Epithelial cell of esophagus (primary cell): ENCODE results near the gene FXN.
"Not testable (repeated sequence)": the region's sequence is repeated elsewhere in the genome, so short reads cannot be mapped to it uniquely, and the experiment has no call there.

Experiments
- DNase-seq: peaks from one replicate; pipeline ENCODE4 v3.0.0; 2010; ENCODE audit warnings: low read depth
- H3K4me3 ChIP-seq: 2 replicates; pipeline ENCODE4 v1.5.1; 2011; ENCODE audit warnings: mild to moderate bottlenecking, low read length, control low read depth
- CTCF ChIP-seq: IDR thresholded peaks from 2 replicates; pipeline ENCODE4 v1.5.1; 2011; ENCODE audit warnings: low read depth, mild to moderate bottlenecking, low read length, control low read depth, inconsistent platforms; ENCODE audit not compliant: insufficient read depth; ENCODE audit errors: missing control alignments

Gene FXN

GRCh38 chr9:69109152-69109551, 73.6 kb downstream of the FXN start:
- no peak overlapping the region for H3K4me3 ChIP-seq
- DNase-seq = no peak
- TF ChIP-seq CTCF = no peak

DNA sequence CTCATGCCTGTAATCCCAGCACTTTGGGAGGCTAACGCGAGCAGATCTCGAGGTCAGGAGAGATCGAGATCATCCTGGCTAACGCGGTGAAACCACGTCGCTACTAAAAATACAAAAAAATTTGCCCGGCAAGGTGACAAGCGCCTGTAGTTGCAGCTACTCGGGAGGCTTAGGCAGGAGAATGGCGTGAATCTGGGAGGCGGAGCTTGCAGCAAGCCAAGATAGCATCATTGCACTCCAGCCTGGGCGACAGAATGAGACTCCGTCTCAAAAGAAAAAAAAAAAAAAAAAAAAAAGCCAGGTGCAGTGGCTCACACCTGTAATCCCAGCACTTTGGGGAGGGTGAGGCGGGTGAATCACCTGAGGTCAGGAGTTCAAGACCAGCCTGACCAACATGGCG, 77.1 kb downstream of the FXN start:
- not testable (repeated sequence) for DNase-seq, H3K4me3 ChIP-seq

DNA sequence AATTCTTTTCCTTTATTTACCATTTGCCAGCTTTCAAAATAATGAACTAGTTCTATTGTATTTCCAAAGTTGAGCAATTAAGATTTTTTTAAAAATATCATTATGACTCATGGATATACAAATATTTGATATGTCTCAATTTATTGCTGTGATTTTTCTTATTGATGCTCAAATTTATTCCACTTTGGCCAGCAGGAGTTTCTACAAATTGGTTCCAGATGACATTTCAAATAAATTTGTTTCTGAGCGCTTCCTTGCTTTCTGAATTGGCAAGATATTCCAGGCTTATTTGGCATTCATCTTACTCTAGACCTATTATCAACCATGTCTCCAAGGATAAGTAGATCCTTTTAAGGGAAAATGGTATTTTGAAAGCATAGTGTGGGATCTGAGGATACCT, 80.1 kb downstream of the FXN start:
- H3K4me3 ChIP-seq = no peak overlapping the region
- no peak for TF ChIP-seq CTCF
- peak; percentile 21 for DNase-seq

GRCh38 chr9:69118656-69119055, 83.1 kb downstream of the FXN start:
- no peak for DNase-seq
- TF ChIP-seq CTCF = no peak
- no peak overlapping the region for H3K4me3 ChIP-seq

- peak; percentile 91 for DNase-seq
- TF ChIP-seq CTCF = no peak
- peak overlapping the region; percentile 85 for H3K4me3 ChIP-seq
Measured at GRCh38 chr9:69120380-69121154, 85.0 kb downstream of the FXN start.

GRCh38 chr9:69121155-69122081, 85.9 kb downstream of the FXN start:
- peak; percentile 43 for DNase-seq
- TF ChIP-seq CTCF = no peak
- H3K4me3 ChIP-seq = peak overlapping the region; percentile 85

DNA sequence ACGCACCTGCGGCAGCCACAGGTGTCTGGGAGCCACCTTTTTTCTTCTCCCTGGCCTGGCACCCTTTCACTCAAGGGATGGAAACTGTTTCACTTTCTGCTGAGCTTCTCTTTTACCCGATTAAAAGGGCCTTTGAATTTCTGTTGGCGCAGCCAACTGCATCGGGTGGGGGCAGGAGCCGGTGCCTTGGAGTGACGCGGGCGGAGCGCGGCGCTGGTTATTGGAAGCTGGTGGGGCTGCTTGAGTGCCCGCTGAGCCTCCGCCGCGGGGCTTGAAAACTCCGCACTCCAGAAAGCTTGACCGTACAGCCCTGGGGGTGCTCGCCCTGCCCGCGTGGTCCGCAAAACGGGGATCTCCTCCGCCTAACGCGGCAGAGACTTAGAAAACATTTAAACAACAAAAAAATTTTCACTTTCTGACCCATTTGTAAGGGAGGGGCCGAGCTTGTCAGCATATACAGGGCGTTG, 86.6 kb downstream of the FXN start:
- no peak for TF ChIP-seq CTCF
- H3K4me3 ChIP-seq = peak overlapping the region; percentile 85
- DNase-seq = peak; percentile 70
